H1 (cell line): ENCODE measurements around the gene MAGI3. TPM values are rescaled to one million over a fixed set of nuclear protein-coding genes. Genes with fewer than 3 reads are reported as not detected.

ENCODE experiments used
- ASH2L ChIP-seq: fragments of 200-600, 300-600 bp; sonication (generic); IDR thresholded peaks from one replicate; pipeline ENCODE4 v1.7.1; 2017; ENCODE audit warnings: low read length
- CTCF ChIP-seq, 3 experiments: IDR thresholded peaks; 1 replicate in 2 of 3; 2 replicates in 1 of 3; pipeline versions ENCODE4 v1.5.1 to v1.6.1; 2011; ENCODE audit warnings: low read length in 3 of 3, mild to moderate bottlenecking in 3 of 3, inconsistent platforms in 2 of 3, low read depth in 1 of 3, moderate library complexity in 1 of 3; ENCODE audit not compliant: insufficient read depth in 1 of 3; ENCODE audit errors: control extremely low read depth in 1 of 3
- E2F6 ChIP-seq: IDR thresholded peaks from 2 replicates; pipeline ENCODE4 v1.6.1; 2012; ENCODE audit warnings: inconsistent platforms
- EP300 ChIP-seq, 2 experiments: IDR thresholded peaks; 1 replicate in 1 of 2; 2 replicates in 1 of 2; pipeline ENCODE4 v1.6.1; 2011 to 2012; ENCODE audit warnings: low read depth in 2 of 2, low read length in 2 of 2, mild to moderate bottlenecking in 2 of 2, borderline replicate concordance in 1 of 2, inconsistent platforms in 1 of 2, moderate library complexity in 1 of 2
- KDM1A ChIP-seq: fragments of 200-600, 300-600 bp; sonication (generic); IDR thresholded peaks from 2 replicates; pipeline ENCODE4 v1.7.1; 2016; ENCODE audit warnings: mild to moderate bottlenecking, low read length, borderline replicate concordance
- polyA plus RNA-seq, 7 experiments: library from polyadenylated mRNA; depleted of rRNA in 3 of 7; stranded (reverse) in 5 of 7; unstranded in 2 of 7; fragments of >200 nt in 5 of 7; fragments of 200-250 nt in 2 of 7; gene quantifications; 1 replicate in 5 of 7; 2 replicates in 1 of 7; 4 replicates in 1 of 7; pipeline versions ENCODE4 v1.2.1 to v1.2.3, GENCODE V29; 2011 to 2013; ENCODE audit warnings: missing spikeins in 2 of 7, mixed read lengths in 2 of 7
- total RNA-seq: library from RNA; stranded (reverse); fragmentation: NEBNext Ultra II Directional; extraction: Animal tissue kit (Norgen Biotek cat#: 25700); gene quantifications from 2 replicates; pipeline ENCODE4 v1.2.1, GENCODE V29; 2021

MAGI3 gene
- total and polyA plus RNA-seq, 2 of the 8 experiments (the other 6 are each of a cell fraction or from before 2014, with no cell fraction given) = 2.3 to 7.8 TPM

- TF ChIP-seq E2F6 = no peak
- TF ChIP-seq ASH2L = no peak
- TF ChIP-seq KDM1A = no peak
- no peak for TF ChIP-seq EP300 (IDR thresholded peaks at IDR 0.05; ENCODE audit: borderline replicate concordance in 1 of 2, low read depth in 2 of 2, low read length in 2 of 2)
- no peak for TF ChIP-seq CTCF (IDR thresholded peaks at IDR 0.05; ENCODE audit: control extremely low read depth in 1 of 3, insufficient read depth in 1 of 3, low read depth in 1 of 3, low read length in 3 of 3)
These were observed 296.7 kb downstream of the MAGI3 start (continued) for GRCh38 chr1:113686891-113687618.
